PC-3 (cell line): Measurements from ENCODE around the gene KIF7. TPM values are rescaled to one million over a fixed set of nuclear protein-coding genes. Genes with fewer than 3 reads are reported as not detected.
A peak's percentile ranks its signal among the peaks of the same experiment; 100 is the strongest.

ENCODE experiments used
- ATAC-seq: fragments of 200-7000 bp; cut with Tn5 transposase; 2 replicates; pipeline ENCODE4 v1.9.1; 2020; ENCODE audit warnings: mild to moderate bottlenecking, moderate library complexity
- BruUV-seq: library from RNA; stranded (reverse); fragments of 400-500 nt; replicated peaks from 2 replicates; lab custom pipeline; 2021; lab: Mats Ljungman, UMichigan
- CTCF ChIA-PET: fragments of 300-600 bp; sonication (Branson Sonifier 250); formaldehyde crosslinking; loops from one replicate; lab custom pipeline; 2022; ENCODE audit warnings: antibody characterized with exemption; lab: Charles Lee
- POLR2A ChIA-PET: fragments of 300-600 bp; sonication (Branson Sonifier 250); formaldehyde crosslinking; loops from one replicate; lab custom pipeline; 2022; ENCODE audit warnings: antibody characterized with exemption; ENCODE audit not compliant: unreplicated experiment; lab: Charles Lee
- DNase-seq: peaks from one replicate; pipeline ENCODE4 v3.0.0-alpha.2; 2015
- H2AFZ ChIP-seq: fragments of 300-600 bp; sonication (generic); 2 replicates; pipeline ENCODE4 v1.6.0; 2016; ENCODE audit warnings: antibody characterized with exemption, low read length
- H3F3A ChIP-seq: fragments of 300-600 bp; sonication (generic); one replicate; pipeline ENCODE4 v1.6.0; 2017; ENCODE audit warnings: antibody characterized with exemption, low read length, control low read depth, mild to moderate bottlenecking; ENCODE audit not compliant: unreplicated experiment
- H3K27ac ChIP-seq: fragments of 300-600 bp; sonication (generic); 2 replicates; pipeline ENCODE4 v1.5.1; 2016; ENCODE audit warnings: mild to moderate bottlenecking, low read length
- H3K27me3 ChIP-seq: fragments of 300-600 bp; sonication (generic); 2 replicates; pipeline ENCODE4 v1.6.1; 2016; ENCODE audit warnings: low read length, mixed read lengths
- H3K36me3 ChIP-seq: fragments of 300-600 bp; sonication (generic); 2 replicates; pipeline ENCODE4 v1.6.1; 2016; ENCODE audit warnings: low read depth, mixed run types, low read length, mixed read lengths
- H3K4me1 ChIP-seq: fragments of 300-600 bp; sonication (generic); 2 replicates; pipeline ENCODE4 v1.5.1; 2016; ENCODE audit warnings: low read length; ENCODE audit not compliant: insufficient read depth
- H3K4me2 ChIP-seq: fragments of 300-600 bp; sonication (generic); 2 replicates; pipeline ENCODE4 v1.6.0; 2016; ENCODE audit warnings: low read length
- H3K4me3 ChIP-seq: fragments of 300-600 bp; sonication (generic); 2 replicates; pipeline ENCODE4 v1.5.1; 2016; ENCODE audit warnings: mild to moderate bottlenecking, low read length, mixed read lengths
- H3K79me2 ChIP-seq: fragments of 300-600 bp; sonication (generic); 2 replicates; pipeline ENCODE4 v1.6.1; 2017; ENCODE audit warnings: low read length, mixed read lengths
- H3K9ac ChIP-seq: fragments of 300-600 bp; sonication (generic); 2 replicates; pipeline ENCODE4 v1.6.0; 2016; ENCODE audit warnings: mild to moderate bottlenecking, low read length
- H3K9me2 ChIP-seq: fragments of 300-600 bp; sonication (generic); replicated peaks from 2 replicates; pipeline ENCODE4 v1.6.1; 2016; ENCODE audit warnings: mixed run types, low read length, mixed read lengths
- H3K9me3 ChIP-seq: fragments of 300-600 bp; sonication (generic); 2 replicates; pipeline ENCODE4 v1.6.1; 2016; ENCODE audit warnings: low read length, mixed read lengths
- H4K20me1 ChIP-seq: fragments of 300-600 bp; sonication (generic); 2 replicates; pipeline ENCODE4 v1.6.1; 2016; ENCODE audit warnings: low read length, mixed read lengths
- CTCF ChIP-seq: fragments of 300-600 bp; sonication (generic); conservative IDR thresholded peaks from 2 replicates; pipeline ENCODE4 v1.5.1; 2017; ENCODE audit warnings: antibody characterized with exemption, low read depth, mild to moderate bottlenecking, low read length
- EZH2 ChIP-seq: fragments of 300-600 bp; sonication (generic); IDR thresholded peaks from one replicate; pipeline ENCODE4 v1.6.1; 2017; ENCODE audit warnings: antibody characterized with exemption, mild to moderate bottlenecking, low read length; ENCODE audit not compliant: unreplicated experiment
- EZH2phosphoT487 ChIP-seq: fragments of 300-600 bp; sonication (generic); IDR thresholded peaks from 2 replicates; pipeline ENCODE4 v1.6.1; 2018; ENCODE audit warnings: mild to moderate bottlenecking, antibody characterized with exemption, low read length, borderline replicate concordance
- intact Hi-C: fragments of 100-400 bp; cut with micrococcal nuclease; formaldehyde crosslinking; loops from 2 replicates; pipeline ENCODE4 v1.9.0; 2023
- total RNA-seq: library from RNA; depleted of rRNA; stranded (reverse); fragments of >200 nt; gene quantifications from 2 replicates; pipeline ENCODE4 v1.2.3, GENCODE V29; 2014

The KIF7 gene
- total RNA-seq, 1 experiment from 2014 or later, result 18.8 TPM

- Histone ChIP-seq H3K4me2 (no peak overlapping the region), H4K20me1 (no peaks in the 10 kb centered on the region), H3F3A (no peaks in the 10 kb centered on the region), H3K36me3 (no peaks in the 10 kb centered on the region), H3K9me2 (no peaks in the 10 kb centered on the region), H3K9me3 (no peaks in the 10 kb centered on the region), H3K9ac (no peak overlapping the region), H3K4me3 (no peak overlapping the region), H3K27ac (no peak overlapping the region), H2AFZ (no peak overlapping the region), H3K4me1 (peaks cover 31% of the 10 kb centered on the region), H3K79me2 (no peaks in the 10 kb centered on the region), H3K27me3 (no peaks in the 10 kb centered on the region)
- no TSS peak for BruUV-seq
- POLR2A ChIA-PET, result no interaction called here
- DNase-seq, result no peak
- CTCF ChIA-PET, result no interaction called here
- no peak for ATAC-seq
- no peak for TF ChIP-seq EZH2phosphoT487
- TF ChIP-seq EZH2, result no peak
- TF ChIP-seq CTCF, result no peak
- intact Hi-C loops, result no loop called here
Observed at GRCh38 chr15:89666858-89667705, 11.8 kb upstream of the KIF7 start.

GRCh38 chr15:89666184-89666857 lies 11.1 kb upstream of the KIF7 start:
- intact Hi-C loops, result no loop called here
- DNase-seq (no peak), ATAC-seq (no peak)
- Histone ChIP-seq H3K4me2 (peak overlapping the region; percentile 85), H4K20me1 (no peaks in the 10 kb centered on the region), H3K9ac (peak overlapping the region; percentile 45; the same call in 1 of the 2 replicates), H3K79me2 (no peaks in the 10 kb centered on the region), H3K4me3 (no peak overlapping the region), H3K27me3 (no peaks in the 10 kb centered on the region), H3F3A (no peaks in the 10 kb centered on the region), H2AFZ (peak overlapping the region; percentile 85), H3K27ac (no peak overlapping the region), H3K4me1 (peaks cover 33% of the 10 kb centered on the region), H3K9me3 (no peaks in the 10 kb centered on the region), H3K9me2 (no peaks in the 10 kb centered on the region), H3K36me3 (no peaks in the 10 kb centered on the region)
- ChIA-PET CTCF (no interaction called here), POLR2A (no interaction called here)
- BruUV-seq, result no TSS peak
- TF ChIP-seq CTCF (no peak), EZH2 (no peak), EZH2phosphoT487 (no peak)
